Kidney epithelial cell (primary cell): ENCODE data around the gene GPC3. TPM values are rescaled to one million over a fixed set of nuclear protein-coding genes. Genes with fewer than 3 reads are reported as not detected.

ENCODE experiments used
- DNase-seq: peaks from one replicate; pipeline ENCODE4 v3.0.0-alpha.2; 2010; ENCODE audit warnings: low read depth
- H3K27me3 ChIP-seq: 2 replicates; pipeline ENCODE4 v1.6.0; 2011; ENCODE audit warnings: low read length; ENCODE audit not compliant: control insufficient read depth, insufficient read depth
- H3K36me3 ChIP-seq: 2 replicates; pipeline ENCODE4 v1.5.1; 2011; ENCODE audit warnings: low read length; ENCODE audit not compliant: control insufficient read depth, insufficient read depth
- H3K4me3 ChIP-seq: 2 replicates; pipeline ENCODE4 v1.5.1; 2011; ENCODE audit warnings: low read depth, mild to moderate bottlenecking, control low read depth, low read length
- total RNA-seq: library from RNA; depleted of rRNA; stranded (reverse); fragments of >200 nt; gene quantifications from 2 replicates; pipeline ENCODE4 v1.2.3, GENCODE V29; 2015
- TF ChIP-seq, protein P1 (sequence below): IDR thresholded peaks from 2 replicates; pipeline ENCODE4 v1.5.1; 2011; ENCODE audit warnings: mild to moderate bottlenecking, moderate library complexity, low read length, control low read depth, inconsistent platforms; ENCODE audit not compliant: insufficient read depth, poor library complexity, severe bottlenecking

The GPC3 gene
- total RNA-seq, 1 donor from 2014 or later, result 14.5 TPM

DNA sequence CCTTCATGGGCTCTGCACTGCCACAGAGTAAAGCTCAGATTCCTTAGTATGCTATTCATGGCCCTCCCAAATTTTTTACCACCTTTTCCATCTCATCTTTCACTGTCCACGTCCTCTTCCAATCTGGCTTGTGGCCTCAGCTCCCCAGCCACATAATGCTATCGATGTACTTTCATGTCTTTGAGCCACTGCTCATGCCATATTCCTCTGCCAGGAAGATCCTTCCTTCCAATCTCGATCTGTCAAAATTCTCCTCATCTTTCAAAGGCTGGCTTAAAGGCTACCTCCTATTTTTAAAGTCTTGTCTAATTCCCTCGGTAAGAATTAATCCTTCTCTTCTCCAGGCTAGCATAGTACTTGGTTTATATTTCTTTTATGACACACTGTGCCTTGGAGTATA is 336.8 kb downstream of the GPC3 start:
- no peaks in the 10 kb centered on the region for H3K27me3 ChIP-seq
- H3K36me3 ChIP-seq, result no peaks in the 10 kb centered on the region
- no peak for DNase-seq
- TF ChIP-seq, protein P1, sequence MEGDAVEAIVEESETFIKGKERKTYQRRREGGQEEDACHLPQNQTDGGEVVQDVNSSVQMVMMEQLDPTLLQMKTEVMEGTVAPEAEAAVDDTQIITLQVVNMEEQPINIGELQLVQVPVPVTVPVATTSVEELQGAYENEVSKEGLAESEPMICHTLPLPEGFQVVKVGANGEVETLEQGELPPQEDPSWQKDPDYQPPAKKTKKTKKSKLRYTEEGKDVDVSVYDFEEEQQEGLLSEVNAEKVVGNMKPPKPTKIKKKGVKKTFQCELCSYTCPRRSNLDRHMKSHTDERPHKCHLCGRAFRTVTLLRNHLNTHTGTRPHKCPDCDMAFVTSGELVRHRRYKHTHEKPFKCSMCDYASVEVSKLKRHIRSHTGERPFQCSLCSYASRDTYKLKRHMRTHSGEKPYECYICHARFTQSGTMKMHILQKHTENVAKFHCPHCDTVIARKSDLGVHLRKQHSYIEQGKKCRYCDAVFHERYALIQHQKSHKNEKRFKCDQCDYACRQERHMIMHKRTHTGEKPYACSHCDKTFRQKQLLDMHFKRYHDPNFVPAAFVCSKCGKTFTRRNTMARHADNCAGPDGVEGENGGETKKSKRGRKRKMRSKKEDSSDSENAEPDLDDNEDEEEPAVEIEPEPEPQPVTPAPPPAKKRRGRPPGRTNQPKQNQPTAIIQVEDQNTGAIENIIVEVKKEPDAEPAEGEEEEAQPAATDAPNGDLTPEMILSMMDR, result no peak
- H3K4me3 ChIP-seq, result no peak overlapping the region

DNA sequence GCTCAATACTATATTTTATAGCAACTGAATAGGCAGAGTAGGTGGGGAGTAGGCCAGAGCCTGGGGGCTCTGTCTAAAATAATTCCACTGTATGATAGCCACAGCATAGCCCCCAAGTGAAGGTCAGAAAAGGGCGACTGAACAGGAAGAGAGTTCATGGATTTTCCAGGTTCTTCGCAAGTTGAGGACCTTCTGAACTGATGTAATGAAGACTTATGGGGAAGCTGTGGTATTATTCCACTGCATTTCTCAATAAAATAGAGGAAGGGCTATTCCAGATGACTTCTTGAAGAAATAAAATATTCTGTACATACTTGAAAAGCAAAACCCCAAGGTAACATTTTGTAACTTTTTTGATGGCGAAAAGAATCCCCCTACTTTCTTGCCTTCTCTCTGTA is 338.7 kb downstream of the GPC3 start:
- Histone ChIP-seq H3K36me3 (no peaks in the 10 kb centered on the region), H3K4me3 (no peak overlapping the region), H3K27me3 (no peaks in the 10 kb centered on the region)
- DNase-seq, result no peak
- TF ChIP-seq, protein P1, result no peak

DNA sequence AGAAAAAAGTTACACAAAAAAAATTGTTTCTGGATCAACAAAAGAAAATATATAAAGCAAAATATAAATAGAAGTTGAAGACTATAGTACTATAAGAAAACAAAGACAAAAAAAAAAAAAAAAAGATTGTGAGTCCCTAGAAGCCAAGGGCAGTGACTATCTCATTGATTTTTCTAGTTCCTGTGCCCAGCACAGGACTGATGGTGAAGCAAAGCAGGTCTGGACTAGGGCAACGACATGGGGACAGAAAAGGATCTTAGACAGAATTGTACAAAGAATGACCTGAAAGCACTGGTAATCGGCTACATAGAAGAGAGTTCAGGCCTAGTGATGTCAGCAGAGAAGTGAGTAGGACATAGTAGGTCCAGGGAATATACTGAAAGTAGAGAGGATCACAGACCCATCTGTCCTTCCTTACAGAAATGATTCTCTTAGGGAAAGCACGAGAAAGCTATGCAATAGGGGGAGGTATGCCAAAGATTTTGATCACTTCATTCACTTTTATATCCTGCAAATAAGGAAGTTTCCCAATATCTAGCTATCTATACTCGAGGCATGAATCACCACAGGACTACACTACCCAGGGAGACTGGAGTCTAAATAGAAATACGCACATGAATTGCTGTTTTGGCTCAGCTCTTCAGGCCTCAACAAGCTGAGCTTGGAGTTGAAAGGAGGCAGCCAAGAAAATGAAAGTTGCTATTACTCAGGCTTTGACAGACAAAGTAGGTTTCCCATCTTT is 339.2 kb downstream of the GPC3 start:
- DNase-seq, result no peak
- TF ChIP-seq, protein P1, result no peak
- no peaks in the 10 kb centered on the region for H3K36me3 ChIP-seq
- H3K27me3 ChIP-seq, result no peaks in the 10 kb centered on the region
- H3K4me3 ChIP-seq, result no peak overlapping the region

DNA sequence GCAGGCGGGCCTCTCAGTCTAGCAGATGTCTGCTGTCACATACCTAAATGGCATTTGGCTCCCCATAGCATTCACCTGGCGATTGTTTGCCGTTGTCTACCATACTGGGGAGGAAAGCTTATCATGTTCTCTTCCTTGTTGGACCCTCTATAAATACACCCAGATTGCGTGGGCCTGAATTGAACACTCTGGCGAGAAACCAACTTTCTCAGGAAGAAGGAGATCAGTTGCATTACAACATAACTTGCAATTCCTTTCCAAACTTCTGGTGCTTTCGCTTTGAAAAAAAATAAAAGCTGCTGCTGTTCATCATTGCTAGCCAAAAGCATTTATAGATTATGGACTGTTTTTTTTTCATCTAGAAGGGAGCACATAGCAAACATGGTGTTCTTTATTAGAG is 340.1 kb downstream of the GPC3 start:
- no peak overlapping the region for H3K4me3 ChIP-seq
- TF ChIP-seq, protein P1, result no peak
- H3K36me3 ChIP-seq, result no peaks in the 10 kb centered on the region
- DNase-seq, result no peak
- H3K27me3 ChIP-seq, result no peaks in the 10 kb centered on the region

DNA sequence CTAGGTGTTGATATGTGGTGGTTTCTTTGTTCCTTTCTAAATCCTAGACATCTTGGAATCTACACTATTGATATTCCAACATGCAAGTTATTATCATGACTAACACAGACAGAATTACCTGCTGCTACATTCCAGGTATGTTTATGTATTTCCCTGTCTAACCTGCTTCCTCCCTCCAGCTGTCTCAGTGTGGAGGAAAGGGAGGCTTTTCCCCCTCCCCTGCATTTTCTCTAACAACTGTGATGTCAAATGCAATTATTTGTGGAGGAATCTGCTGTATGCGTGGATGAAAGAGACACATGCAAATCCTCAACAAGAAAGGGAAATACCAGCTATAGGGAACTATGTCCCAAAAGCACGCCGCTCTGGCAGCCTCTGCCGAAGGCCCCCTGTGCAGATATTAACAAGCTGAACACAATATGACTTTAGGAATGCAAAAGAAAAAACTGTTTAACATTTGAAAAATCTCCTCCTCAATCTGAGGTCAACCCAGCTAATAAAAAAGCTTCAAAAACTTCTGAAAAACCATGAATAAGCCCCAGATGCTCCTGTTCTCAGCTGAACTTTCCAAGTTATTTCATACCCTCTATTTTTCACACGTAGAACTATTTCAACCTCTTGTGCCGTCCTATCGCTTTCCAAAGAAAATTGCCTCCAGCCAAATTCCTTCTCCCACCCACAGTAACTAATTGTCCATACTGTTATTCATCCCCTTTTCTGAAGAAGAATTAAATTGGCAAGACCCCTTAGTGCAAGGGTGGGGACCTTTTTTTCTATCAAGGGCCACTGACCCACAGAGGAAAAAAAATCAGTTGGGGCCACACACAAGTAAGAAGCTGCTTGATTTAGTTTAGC is 345.0 kb downstream of the GPC3 start:
- no peaks in the 10 kb centered on the region for H3K27me3 ChIP-seq
- no peak overlapping the region for H3K4me3 ChIP-seq
- TF ChIP-seq, protein P1, result no peak
- no peaks in the 10 kb centered on the region for H3K36me3 ChIP-seq
- no peak for DNase-seq
